Gastroesophageal sphincter (tissue), 3 donors: ENCODE data around the gene DIP2C.

Experiments used
- EP300 ChIP-seq: sonication (generic); formaldehyde crosslinking; IDR thresholded peaks from one replicate; pipeline ENCODE4 v1.6.1; 2017; ENCODE audit warnings: antibody characterized with exemption, mild to moderate bottlenecking
- POLR2A ChIP-seq, 2 donors: fragments of 450-650 bp; IDR thresholded peaks; one replicate each; pipeline ENCODE4 v1.6.1; 2017; ENCODE audit warnings: antibody characterized with exemption in 2 of 2, mild to moderate bottlenecking in 2 of 2, moderate library complexity in 1 of 2
- TF ChIP-seq, protein P1 (sequence below), 4 experiments: fragments of 200-600 bp in 2 of 4; fragments of 450-650 bp in 2 of 4; sonication (generic) in 1 of 4; IDR thresholded peaks; one replicate each; pipeline ENCODE4 v1.5.1; 2017 to 2019; ENCODE audit warnings: antibody characterized with exemption in 4 of 4, mild to moderate bottlenecking in 2 of 4, moderate library complexity in 2 of 4

DNA sequence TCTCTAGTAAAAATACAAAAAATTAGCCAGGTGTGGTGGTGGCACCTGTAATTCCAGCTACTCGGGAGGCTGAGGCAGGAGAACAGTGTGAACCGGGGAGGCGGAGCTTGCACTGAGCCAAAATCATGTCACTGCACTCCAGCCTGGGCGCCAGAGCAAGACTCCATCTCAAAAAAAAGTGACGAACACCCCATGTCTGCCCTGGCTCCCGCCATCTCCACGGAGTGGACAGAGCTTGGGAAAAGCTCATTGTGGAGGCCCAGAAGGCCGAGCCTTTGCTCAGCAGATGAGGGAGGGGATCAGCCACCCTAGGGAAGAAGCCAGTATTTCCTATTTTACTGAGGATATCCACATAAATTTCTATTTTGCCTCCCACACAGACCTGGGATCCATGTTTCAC is 136.8 kb downstream of the DIP2C start:
- TF ChIP-seq, protein P1, sequence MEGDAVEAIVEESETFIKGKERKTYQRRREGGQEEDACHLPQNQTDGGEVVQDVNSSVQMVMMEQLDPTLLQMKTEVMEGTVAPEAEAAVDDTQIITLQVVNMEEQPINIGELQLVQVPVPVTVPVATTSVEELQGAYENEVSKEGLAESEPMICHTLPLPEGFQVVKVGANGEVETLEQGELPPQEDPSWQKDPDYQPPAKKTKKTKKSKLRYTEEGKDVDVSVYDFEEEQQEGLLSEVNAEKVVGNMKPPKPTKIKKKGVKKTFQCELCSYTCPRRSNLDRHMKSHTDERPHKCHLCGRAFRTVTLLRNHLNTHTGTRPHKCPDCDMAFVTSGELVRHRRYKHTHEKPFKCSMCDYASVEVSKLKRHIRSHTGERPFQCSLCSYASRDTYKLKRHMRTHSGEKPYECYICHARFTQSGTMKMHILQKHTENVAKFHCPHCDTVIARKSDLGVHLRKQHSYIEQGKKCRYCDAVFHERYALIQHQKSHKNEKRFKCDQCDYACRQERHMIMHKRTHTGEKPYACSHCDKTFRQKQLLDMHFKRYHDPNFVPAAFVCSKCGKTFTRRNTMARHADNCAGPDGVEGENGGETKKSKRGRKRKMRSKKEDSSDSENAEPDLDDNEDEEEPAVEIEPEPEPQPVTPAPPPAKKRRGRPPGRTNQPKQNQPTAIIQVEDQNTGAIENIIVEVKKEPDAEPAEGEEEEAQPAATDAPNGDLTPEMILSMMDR (IDR thresholded peaks at IDR 0.05), result no peak
- TF ChIP-seq EP300 (no peak), POLR2A (IDR thresholded peaks at IDR 0.05) (no peak)
